HEK293 (cell line): ENCODE results near the gene BICC1.

Experiments used
- CTCF ChIP-seq: fragments of 450-650 bp; formaldehyde crosslinking; IDR thresholded peaks from 2 replicates; pipeline ENCODE4 v1.5.1; 2016; ENCODE audit warnings: missing biosample characterization, missing genetic modification characterization
- KLF16 ChIP-seq: fragments of 450-650 bp; formaldehyde crosslinking; IDR thresholded peaks from 2 replicates; pipeline ENCODE4 v1.5.1; 2017; ENCODE audit warnings: missing biosample characterization, missing genetic modification characterization
- ZNF138 ChIP-seq: fragments of 450-650 bp; formaldehyde crosslinking; IDR thresholded peaks from 2 replicates; pipeline ENCODE4 v1.5.1; 2016; ENCODE audit warnings: missing biosample characterization, missing genetic modification characterization, borderline replicate concordance
- ZNF776 ChIP-seq: fragments of 450-650 bp; formaldehyde crosslinking; IDR thresholded peaks from 2 replicates; pipeline ENCODE4 v1.5.0; 2017; ENCODE audit warnings: missing biosample characterization, missing genetic modification characterization, borderline replicate concordance

DNA sequence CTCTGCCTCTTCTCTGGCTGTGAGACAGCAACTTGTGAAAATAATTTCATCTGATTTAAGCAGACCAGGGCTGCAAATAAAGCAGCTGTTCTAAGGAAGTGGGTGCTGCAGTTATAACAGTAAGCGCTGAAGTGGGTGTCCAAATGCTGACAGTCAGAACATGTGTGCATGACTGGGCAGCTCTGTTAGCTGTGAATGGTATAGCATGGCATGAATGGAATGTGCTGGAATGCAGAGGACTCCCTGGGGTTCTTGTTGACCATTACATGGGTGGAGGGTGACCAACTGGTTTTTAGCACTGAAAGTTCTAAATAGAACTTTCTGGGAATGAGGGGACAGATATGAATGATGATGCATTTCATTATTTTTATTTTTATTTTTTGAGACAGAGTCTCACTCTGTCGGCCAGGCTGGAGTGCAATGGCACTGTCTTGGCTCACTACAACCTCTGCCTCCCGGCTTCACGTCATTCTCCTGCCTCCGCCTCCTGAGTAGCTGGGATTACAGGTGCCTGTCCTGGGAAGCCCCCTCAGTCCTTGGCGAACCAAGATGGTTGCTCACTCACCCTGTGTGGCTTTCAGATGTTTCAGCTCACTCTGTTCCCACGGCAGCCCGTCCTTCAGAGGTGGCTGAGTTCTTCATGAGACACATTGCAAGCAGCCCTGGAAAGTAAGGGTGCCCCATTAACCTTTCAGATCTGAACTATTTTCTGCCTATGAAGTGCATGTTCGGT, 344.0 kb downstream of the BICC1 start:
- no peak for TF ChIP-seq KLF16
- TF ChIP-seq CTCF = no peak
- no peak for TF ChIP-seq ZNF138
- TF ChIP-seq ZNF776 (tag by site-specific recombination) = no peak
